GM18909 (cell line): ENCODE measurements around the gene UBE2QL1.

ENCODE experiments used
- ATAC-seq: cut with Tn5 transposase; IDR thresholded peaks from one replicate; pipeline ENCODE4 v1.9.1; 2021; ENCODE audit warnings: mild to moderate bottlenecking; ENCODE audit not compliant: unreplicated experiment, poor library complexity

Gene UBE2QL1

DNA sequence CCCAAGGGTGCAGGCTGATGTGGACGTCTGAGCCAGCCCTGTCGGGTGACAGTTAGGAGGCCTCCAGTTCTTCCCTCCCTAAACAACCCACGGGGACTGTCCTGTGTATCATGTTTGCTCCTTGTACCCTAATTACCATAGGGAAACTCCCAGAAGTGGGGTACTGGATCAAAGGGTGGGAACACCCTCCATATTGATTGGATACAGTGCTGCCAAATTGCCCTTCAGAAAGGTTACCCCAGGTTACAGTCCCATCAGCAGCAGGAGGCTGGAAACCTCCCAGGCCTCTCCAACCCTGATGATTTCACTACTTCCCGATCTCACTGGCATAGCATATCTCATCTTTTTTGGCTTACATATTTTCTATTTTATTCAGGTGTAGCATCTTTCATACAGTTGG, 22.0 kb downstream of the UBE2QL1 start:
- ATAC-seq = no peak

DNA sequence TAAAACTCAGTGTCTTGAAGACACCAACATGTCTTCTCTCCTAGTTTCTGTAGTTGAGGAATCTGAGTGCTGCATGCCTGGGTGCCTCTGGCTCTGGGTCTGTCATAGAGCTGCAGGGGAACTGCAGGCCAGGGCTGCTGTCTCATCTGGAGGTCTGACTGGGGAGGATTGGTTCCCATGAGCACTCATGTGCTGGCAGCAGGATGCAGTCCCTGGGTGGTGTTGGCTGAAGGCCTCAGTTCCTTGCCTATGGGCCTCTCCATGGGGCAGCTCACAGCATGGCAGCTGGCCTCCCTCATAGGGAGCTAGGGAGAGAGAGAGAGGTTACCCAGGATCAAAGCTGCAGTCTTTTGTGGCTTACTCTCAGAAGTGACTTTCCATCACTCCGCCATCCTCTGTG, 22.6 kb downstream of the UBE2QL1 start:
- ATAC-seq = no peak

- ATAC-seq = no peak
Observed at GRCh38 chr5:6472792-6473191, 24.1 kb downstream of the UBE2QL1 start.

DNA sequence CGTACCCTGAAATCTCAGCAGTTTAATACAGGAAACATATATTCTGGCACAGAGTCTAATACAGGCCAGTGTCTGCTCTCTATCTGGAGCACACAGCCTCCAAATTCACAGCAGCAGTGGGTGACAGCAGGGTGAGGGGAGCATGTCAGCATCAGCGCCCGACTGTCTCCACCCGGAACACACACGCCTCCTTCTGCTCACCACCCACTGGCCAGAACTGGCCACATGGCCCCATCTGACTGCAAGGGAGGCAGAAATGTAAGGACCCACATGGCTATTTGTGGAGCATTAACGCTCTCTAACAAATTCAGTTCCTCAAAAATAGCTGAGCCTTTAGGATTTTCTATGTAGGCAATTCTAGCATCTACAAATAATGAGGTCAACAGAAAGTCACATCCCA, 24.6 kb downstream of the UBE2QL1 start:
- ATAC-seq = no peak

DNA sequence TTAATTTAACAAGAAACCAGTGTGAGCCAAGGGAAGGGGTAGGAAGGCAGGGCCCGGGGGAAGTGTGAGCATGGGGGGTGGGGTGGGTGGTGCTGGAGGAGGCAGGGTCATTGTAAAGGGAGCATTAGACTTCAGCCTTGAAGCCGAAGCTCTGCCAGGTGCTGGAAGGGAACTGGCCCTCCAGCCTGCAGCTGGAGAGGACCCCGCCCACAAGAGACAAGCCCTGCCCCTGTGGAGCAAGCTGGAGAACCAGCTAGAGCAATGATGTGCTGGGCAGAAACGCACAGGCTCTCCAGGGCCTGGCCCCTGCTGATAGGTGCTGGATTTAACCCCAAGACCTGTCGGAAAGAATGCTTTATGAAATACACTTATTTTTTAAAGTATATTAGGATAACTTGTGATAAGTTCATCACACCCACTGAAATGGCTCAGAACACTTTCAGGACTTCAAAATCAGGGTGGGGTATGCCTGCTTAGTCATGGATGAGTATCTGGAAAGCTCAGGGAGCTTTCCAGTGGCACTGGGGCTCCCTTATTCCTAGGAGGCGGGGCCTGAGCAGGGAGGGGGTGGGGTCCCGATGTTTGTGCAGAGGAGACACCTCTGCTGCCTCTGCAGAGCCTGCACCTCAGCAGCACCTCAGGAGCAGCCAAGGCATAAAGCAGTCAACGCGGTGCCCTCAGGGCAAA, 27.1 kb downstream of the UBE2QL1 start:
- ATAC-seq = no peak

- ATAC-seq = no peak
Observed at GRCh38 chr5:6476313-6476661, 27.6 kb downstream of the UBE2QL1 start.

DNA sequence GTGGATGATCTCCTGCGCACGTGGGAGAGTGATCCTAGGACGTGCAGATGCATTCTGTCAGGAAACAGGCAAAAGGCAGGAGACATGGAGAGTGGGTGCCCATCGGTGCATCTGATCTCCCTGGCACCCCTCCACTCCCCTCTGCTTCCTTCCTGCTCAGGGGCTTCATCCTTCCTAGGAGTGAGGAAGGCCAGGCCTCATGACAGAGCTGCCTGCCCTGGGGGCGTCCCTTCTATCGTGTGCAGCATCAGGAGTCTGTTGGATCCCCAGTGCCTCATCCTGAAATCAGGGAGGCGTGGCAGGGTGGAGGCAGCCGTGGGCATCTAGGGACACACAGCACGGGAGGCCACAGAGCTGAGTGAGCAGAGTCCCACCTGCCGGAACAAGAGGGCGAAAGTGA, 30.1 kb downstream of the UBE2QL1 start:
- no peak for ATAC-seq

- peak; percentile 50 for ATAC-seq
Observed at GRCh38 chr5:6480133-6481051, 31.7 kb downstream of the UBE2QL1 start.

GRCh38 chr5:6482735-6483134, 34.1 kb downstream of the UBE2QL1 start:
- no peak for ATAC-seq

DNA sequence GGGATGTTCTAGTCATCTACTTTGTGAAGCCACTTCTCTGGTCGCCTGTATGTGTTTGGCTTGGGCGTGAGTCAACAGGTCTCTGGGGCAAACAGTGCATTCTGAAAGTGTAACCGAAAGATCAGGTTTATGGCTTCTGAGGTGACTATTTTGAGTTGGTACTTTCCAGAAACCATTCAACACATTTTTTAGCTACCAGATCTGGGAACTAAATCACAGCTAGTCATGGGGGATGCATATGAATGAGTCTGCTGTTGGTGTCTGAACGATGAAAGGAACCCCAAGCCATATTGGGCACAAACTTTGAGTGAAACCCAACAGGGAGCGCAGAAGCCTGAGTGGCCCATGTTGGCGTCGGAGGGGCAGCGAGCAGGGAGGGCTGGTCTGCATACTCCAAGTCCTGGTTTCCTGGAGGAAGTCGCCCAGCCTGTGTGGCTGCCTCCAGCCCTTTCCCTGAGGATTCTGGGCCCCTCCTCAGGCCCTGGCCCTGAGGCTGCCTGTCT, 35.3 kb downstream of the UBE2QL1 start:
- peak; percentile 89 for ATAC-seq

DNA sequence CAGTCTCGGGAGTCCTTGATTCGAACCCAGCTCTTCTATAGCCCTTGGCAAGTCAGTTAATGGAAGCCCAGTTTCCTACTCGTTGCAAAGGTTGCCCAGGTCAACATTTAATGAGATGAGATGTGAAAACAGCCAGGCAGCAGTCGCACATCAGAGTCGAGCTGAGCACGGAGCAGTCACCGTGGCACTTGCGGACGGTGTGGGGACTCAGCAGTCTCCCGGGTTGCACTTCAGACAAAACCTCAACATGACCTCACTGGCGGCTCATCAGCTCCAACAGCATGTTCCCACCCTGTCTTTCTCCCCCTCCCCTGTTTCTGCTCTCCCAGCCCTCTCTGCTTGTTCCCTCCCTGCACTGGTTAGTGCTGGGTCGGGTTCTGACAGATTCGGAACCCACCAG, 35.8 kb downstream of the UBE2QL1 start:
- ATAC-seq = no peak

DNA sequence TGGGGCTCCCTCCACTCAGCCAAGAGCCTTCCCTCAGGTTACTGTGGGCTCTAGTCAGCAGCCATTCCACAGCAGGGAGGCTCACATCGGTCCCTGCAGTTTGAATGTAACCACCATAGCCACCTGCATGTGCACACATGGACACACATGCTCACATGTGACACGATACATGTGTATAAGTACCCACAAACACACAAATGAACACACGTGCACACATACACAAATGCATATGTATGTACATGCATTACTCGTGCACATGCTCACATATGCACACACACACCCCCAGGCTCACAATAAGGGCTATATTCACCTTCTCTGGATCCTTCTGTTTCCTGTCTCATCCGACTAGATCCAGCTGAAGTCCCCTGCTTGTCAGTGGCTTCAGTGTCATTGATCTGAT, 36.2 kb downstream of the UBE2QL1 start:
- ATAC-seq = no peak

GRCh38 chr5:6485441-6485840, 36.8 kb downstream of the UBE2QL1 start:
- ATAC-seq = no peak

DNA sequence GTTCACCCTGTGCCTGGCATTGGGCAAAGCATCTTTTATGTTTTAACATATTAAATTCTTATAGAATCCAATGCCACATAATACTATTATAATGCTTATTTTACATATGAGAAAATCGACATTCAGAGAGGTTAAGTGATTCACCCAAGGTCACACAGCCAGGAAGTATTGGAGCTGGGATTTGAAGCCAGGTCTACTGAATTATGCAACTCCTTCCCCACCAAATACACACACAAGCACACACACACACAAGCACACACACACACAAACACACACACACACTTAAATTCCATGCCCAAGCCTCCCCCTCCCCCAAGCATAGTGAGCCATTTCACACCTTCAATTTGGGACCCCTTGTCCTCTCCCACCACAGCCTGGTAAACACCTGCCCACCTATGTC, 37.4 kb downstream of the UBE2QL1 start:
- no peak for ATAC-seq

DNA sequence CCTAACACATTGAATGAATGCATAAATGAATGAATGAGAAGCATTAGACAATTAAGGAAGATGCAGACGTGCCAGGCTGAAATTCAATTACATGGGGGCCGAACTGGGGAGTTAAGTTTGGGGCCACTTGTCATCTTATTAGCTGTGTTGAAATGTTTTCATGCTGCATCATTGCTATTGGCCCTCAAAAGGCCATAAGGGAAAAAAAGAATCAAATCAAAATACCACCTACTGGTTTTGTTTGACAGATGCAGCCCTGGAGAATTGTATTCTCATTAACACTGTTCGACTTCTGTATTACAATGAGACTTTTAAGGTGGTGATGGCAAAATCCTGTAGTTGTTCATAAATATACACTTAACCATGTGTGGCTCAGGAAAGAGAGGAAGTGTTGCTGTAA, 38.4 kb downstream of the UBE2QL1 start:
- no peak for ATAC-seq

GRCh38 chr5:6488021-6488420, 39.4 kb downstream of the UBE2QL1 start:
- ATAC-seq = no peak

- no peak for ATAC-seq
Observed at GRCh38 chr5:6489643-6490185, 41.1 kb downstream of the UBE2QL1 start.

- ATAC-seq = no peak
Observed at GRCh38 chr5:6490246-6490645, 41.6 kb downstream of the UBE2QL1 start.

GRCh38 chr5:6490693-6491092, 42.0 kb downstream of the UBE2QL1 start:
- no peak for ATAC-seq

DNA sequence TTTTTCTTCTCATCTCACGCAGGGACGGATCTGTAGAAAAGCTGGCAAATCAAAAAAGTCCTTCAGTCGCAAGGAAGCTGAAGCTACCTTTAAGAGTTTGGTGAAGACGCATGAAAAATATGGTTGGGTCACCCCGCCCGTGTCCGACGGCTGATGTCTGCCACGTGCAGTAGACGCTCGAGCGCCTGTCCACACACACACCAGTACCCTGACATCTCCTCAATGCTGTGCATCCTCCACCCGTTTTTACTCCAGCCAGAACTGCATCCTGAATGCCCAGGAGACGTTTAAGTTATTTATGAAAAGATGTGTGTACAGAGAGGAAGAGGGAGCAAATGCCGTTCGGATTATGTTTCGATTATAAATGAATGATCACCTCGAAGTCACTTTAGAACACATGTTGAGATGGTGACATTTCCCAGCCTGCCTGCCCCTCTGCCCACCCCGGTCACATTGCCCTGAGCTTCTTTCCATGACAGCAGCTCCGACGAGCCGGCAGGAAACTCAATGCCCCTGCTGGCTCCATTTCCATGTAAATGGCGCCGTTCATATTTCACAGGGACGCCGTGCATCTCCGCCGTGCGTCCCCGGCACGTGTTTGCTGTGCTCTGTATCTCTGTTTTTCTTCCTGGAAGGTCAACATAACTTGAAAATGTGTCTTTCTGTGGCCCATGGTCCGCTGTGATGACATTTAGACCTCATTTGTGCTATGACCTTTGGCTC, 42.7 kb downstream of the UBE2QL1 start:
- ATAC-seq = no peak

DNA sequence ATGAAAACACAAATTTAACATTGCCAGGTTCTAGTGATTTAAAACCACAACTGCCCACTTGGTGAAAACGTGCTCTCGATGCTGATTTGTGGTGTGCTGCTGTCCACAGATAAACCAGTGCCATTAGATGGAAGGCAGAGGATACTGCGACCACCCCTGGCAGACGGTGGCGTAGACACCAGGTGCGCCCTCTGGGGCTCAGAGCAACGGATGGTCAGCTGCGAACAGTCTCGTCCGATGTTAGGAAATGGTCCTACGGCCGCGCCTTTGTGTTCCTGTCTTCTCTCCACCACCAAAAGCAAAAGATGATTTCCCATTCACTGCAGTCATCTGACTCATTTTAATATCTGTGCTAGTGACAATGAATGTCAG, 43.2 kb downstream of the UBE2QL1 start:
- ATAC-seq = no peak
